HG02884 (cell line): ENCODE results near the gene WWTR1.

ENCODE experiments used
- ATAC-seq: cut with Tn5 transposase; IDR thresholded peaks from one replicate; pipeline ENCODE4 v1.9.1; 2021; ENCODE audit warnings: mild to moderate bottlenecking, moderate library complexity; ENCODE audit not compliant: unreplicated experiment

WWTR1 gene

GRCh38 chr3:149655826-149656574 is 1.8 kb downstream of the WWTR1 start:
- ATAC-seq = no peak

GRCh38 chr3:149654188-149654601 is 3.6 kb downstream of the WWTR1 start:
- ATAC-seq = no peak

DNA sequence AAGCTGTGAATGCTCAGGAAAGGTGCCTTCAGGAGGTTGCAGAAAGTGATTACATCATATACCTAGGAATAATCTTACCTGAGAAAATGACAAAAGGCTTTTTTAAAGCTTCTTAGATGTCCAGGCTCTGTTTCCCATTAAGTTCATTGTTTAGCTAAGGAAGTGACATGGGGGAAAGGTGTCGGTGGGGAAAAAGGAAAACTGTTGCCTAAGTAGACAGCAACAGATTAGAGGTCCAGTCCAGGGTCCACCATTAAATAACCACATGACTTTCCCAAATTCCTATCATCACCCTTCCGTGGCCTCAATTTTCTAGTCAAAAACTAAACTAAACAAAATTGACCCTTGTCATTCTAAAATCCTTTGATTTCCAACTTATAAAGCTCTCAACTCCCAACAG is 4.3 kb downstream of the WWTR1 start:
- ATAC-seq = no peak

GRCh38 chr3:149653136-149653535 is 4.7 kb downstream of the WWTR1 start:
- no peak for ATAC-seq

GRCh38 chr3:149650828-149651227 is 7.0 kb downstream of the WWTR1 start:
- ATAC-seq = no peak

DNA sequence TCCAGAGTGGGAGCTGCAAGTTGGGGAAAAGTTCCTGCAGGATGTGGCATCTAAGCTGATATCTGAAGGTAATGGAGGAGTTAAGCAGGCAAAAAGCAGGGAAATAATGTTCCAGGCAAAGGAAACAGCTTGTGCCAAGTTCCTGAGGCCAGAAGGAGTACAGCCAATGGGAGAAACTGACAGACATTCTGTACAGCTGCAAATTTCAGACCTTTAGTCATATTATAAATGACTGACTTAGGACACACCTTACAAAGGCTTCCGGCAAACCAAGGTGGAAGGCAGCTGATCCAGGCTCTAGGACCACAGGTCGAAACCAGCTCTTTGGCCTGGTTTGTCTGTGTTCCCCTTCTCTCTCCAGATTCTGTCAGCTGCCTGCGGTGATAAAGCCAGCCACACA is 9.3 kb downstream of the WWTR1 start:
- no peak for ATAC-seq

- no peak for ATAC-seq
Observed at GRCh38 chr3:149647812-149648211, 10.0 kb downstream of the WWTR1 start.

GRCh38 chr3:149647285-149647684 is 10.5 kb downstream of the WWTR1 start:
- no peak for ATAC-seq

- ATAC-seq = no peak
Observed at GRCh38 chr3:149646181-149646766, 11.6 kb downstream of the WWTR1 start.

- no peak for ATAC-seq
Observed at GRCh38 chr3:149643963-149644362, 13.9 kb downstream of the WWTR1 start.

- ATAC-seq = no peak
Observed at GRCh38 chr3:149643482-149643798, 14.4 kb downstream of the WWTR1 start.

DNA sequence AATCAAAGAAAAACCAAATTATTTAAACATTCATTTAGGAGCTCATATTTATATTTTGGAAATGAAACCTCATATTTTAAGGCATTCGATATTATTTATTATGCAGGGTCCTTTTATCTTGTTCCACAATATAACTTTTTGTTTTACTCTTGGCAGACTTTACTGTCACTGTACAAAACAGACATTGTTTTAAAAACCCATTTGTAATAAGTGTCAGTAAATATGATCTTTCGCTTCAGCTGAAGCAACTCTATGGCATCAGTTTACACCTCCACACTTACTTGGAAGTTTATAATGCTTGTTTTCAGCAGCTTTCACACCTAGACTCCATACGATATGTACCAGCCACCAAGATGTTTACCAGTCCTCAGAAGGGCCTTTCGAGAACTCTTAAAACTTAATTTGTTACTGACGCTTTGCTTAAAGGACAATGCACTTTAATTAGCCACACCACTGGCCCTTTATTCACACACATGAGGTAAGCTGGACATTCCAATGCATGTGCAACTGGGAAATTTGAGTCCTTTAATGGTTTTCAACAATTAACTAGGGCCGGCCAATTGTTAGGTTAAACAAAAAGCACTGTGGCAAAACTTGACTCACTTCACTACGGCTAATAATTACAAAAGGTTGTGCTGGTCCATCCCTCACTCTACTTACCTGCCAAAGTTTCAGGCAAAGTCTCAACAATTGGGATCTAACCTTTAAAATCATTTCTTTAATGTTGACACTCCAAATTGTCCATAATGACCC is 16.7 kb downstream of the WWTR1 start:
- ATAC-seq = no peak

DNA sequence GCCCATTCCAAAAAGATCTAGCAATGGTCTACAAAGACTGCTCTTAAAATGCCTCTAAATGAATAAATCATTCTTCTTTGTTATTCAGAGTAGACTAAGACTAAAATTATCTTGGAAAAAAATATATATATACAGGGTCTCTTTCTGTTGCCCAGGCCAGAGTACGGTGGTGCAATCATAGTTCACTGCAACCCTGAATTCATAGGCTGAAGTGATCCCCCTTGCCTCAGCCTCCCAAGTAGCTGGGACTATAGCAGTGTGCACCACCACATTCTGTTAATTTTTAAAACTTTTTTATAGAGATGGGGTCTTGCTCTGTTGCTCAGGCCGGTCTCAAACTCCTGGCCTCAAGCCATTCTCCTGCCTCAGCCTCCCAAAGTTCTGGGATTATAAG is 18.7 kb downstream of the WWTR1 start:
- no peak for ATAC-seq

GRCh38 chr3:149638228-149639092 is 19.4 kb downstream of the WWTR1 start:
- no peak for ATAC-seq

- no peak for ATAC-seq
Observed at GRCh38 chr3:149635396-149635795, 22.4 kb downstream of the WWTR1 start.

DNA sequence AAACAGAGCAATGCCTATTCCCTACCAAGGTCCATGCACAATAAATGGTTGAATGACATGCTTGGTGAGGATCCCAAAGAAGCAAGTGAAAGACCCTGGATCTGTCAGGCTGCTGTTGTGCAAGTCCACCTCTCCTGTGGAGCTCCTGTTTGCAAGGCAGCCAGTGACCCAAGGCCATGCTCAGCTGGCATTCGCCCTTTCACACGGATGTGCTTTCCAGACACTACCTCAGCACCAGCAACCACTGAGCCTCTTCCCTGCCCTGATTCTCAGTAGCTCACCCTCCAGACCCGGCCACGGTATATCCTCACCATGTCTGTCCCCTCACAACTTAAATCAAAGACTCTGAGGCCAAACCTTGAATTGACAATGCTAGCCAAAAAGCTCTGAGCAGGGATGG is 23.3 kb downstream of the WWTR1 start:
- no peak for ATAC-seq

DNA sequence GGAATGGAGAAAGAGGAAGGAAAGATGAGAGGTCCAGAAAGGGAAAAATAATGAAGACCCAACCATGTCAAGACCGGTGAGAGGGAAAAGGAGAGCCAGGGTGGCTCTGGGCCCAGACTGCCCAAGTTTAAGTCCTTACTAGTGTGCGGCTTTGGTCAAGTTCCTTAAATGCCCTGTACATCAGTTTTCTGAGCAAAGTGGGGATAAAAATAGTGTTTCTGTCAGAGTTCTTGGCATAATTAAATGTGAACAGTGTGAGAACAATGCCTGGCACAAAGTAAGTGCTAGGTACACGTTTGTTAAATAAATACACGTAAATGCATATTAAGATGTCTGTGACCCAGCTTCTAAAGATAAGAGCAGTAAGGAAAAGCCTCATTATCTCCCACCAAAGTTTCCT is 23.8 kb downstream of the WWTR1 start:
- ATAC-seq = no peak

- ATAC-seq = no peak
Observed at GRCh38 chr3:149632225-149632624, 25.6 kb downstream of the WWTR1 start.

- no peak for ATAC-seq
Observed at GRCh38 chr3:149630806-149631205, 27.0 kb downstream of the WWTR1 start.

- ATAC-seq = no peak
Observed at GRCh38 chr3:149628957-149629670, 28.7 kb downstream of the WWTR1 start.

DNA sequence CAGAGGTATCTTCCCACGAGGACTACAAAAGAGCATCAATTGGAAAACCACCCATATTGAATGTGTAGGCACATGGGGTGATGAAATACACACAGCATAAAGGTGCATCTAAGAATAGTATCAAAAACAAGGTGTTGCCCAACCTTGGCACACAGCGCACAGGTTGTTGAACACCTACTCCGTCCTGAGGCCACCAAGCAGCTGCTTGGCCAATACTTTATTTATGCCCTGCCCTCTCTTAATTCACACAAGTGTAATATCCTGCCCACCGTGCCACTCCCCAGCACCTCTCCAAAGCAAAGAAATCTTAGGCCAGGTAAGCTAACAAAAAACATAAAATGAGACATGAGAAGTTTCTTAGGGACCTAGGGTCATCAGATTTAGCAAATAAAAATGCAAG is 31.2 kb downstream of the WWTR1 start:
- no peak for ATAC-seq
